Body of pancreas (tissue), 4 donors: ENCODE data around the gene CDCA8. TPM values are rescaled to one million over a fixed set of nuclear protein-coding genes. Genes with fewer than 3 reads are reported as not detected.

Experiments used
- ATAC-seq: fragments of 150-250 bp; one replicate; pipeline ENCODE4 v1.9.1; 2016
- DNase-seq, 4 donors: peaks; one replicate each; pipeline ENCODE4 v3.0.0-alpha.2; 2019
- H3K27ac ChIP-seq, 4 donors: fragments of 200-600 bp; sonication (generic); 1 replicate in 3 of 4; 2 replicates in 1 of 4; pipeline versions ENCODE4 v1.5.1 to v1.6.1; 2016 to 2019; ENCODE audit warnings: mild to moderate bottlenecking in 1 of 4, mixed read lengths in 1 of 4, moderate library complexity in 1 of 4
- H3K27me3 ChIP-seq, 2 donors: fragments of 200-600 bp; sonication (generic); one replicate each; pipeline ENCODE4 v1.6.0; 2016; ENCODE audit warnings: mild to moderate bottlenecking in 1 of 2
- H3K36me3 ChIP-seq, 2 donors: fragments of 200-600 bp; sonication (generic); replicated peaks in 1 of 2; 2 replicates each; pipeline ENCODE4 v1.5.1; 2016; ENCODE audit warnings: low read depth in 2 of 2; ENCODE audit not compliant: insufficient read depth in 1 of 2
- H3K4me1 ChIP-seq: fragments of 200-600 bp; sonication (generic); one replicate; pipeline ENCODE4 v1.6.0; 2016
- H3K4me3 ChIP-seq, 2 donors: fragments of 200-600 bp; sonication (generic); 1 replicate in 1 of 2; 2 replicates in 1 of 2; pipeline ENCODE4 v1.5.1; 2016 to 2019
- H3K9me3 ChIP-seq, 3 donors: fragments of 200-600 bp; sonication (generic); 1 replicate in 2 of 3; 2 replicates in 1 of 3; pipeline ENCODE4 v1.5.1; 2016
- CTCF ChIP-seq, 7 experiments: fragments of 450-650 bp in 4 of 7; fragments of 200-600 bp in 3 of 7; sonication (generic) in 3 of 7; IDR thresholded peaks; one replicate each; pipeline ENCODE4 v1.5.1; 2016 to 2019; ENCODE audit warnings: antibody characterized with exemption in 7 of 7
- POLR2A ChIP-seq, 3 donors: fragments of 450-650 bp; IDR thresholded peaks; one replicate each; pipeline ENCODE4 v1.6.1; 2016; ENCODE audit warnings: antibody characterized with exemption in 3 of 3, mild to moderate bottlenecking in 2 of 3
- WGBS, 2 donors: methylation state at CpG; one replicate each; pipeline ENCODE4 v1.1.5; 2017; 5-methylcytosine and 5-hydroxymethylcytosine counted together
- intact Hi-C: fragments of 100-400 bp; cut with DNase I; formaldehyde crosslinking; loops from one replicate; pipeline ENCODE4 v1.15.1; 2023
- total RNA-seq, 2 donors: library from RNA; depleted of rRNA; stranded (reverse); fragments of >200 nt; gene quantifications; one replicate each; pipeline ENCODE4 v1.1.0, GENCODE V29; 2016

CDCA8 gene
- total RNA-seq, 2 donors from 2014 or later = not detected

GRCh38 chr1:37676281-37677142, 15.8 kb upstream of the CDCA8 start:
- H3K27me3 ChIP-seq = no peaks in the 10 kb centered on the region
- 45 to 48% methylated on average over 14 of the region's 14 CpGs for WGBS, 2 donors
- no peak for TF ChIP-seq POLR2A (IDR thresholded peaks at IDR 0.05)
- TF ChIP-seq CTCF (IDR thresholded peaks at IDR 0.05) = no peak
- H3K4me1 ChIP-seq = no peaks in the 10 kb centered on the region
- ATAC-seq (no peak), DNase-seq (no peak)
- H3K4me3 ChIP-seq = no peak overlapping the region
- H3K36me3 ChIP-seq = no peaks in the 10 kb centered on the region
- H3K27ac ChIP-seq = no peak overlapping the region
- H3K9me3 ChIP-seq = no peaks in the 10 kb centered on the region
- intact Hi-C loops = no loop called here

GRCh38 chr1:37677143-37677439, 15.2 kb upstream of the CDCA8 start:
- H3K27me3 ChIP-seq = no peaks in the 10 kb centered on the region
- no peaks in the 10 kb centered on the region for H3K4me1 ChIP-seq
- H3K27ac ChIP-seq = no peak overlapping the region
- intact Hi-C loops = no loop called here
- no peak overlapping the region for H3K4me3 ChIP-seq
- H3K9me3 ChIP-seq = no peaks in the 10 kb centered on the region
- DNase-seq = no peak
- TF ChIP-seq POLR2A (IDR thresholded peaks at IDR 0.05) (no peak), CTCF (IDR thresholded peaks at IDR 0.05) (no peak)
- no peak for ATAC-seq
- no peaks in the 10 kb centered on the region for H3K36me3 ChIP-seq
- WGBS, 2 donors = 52 to 57% methylated on average over 4 of the region's 4 CpGs

- no peak for ATAC-seq
- no peaks in the 10 kb centered on the region for H3K36me3 ChIP-seq
- intact Hi-C loops = no loop called here
- TF ChIP-seq POLR2A (IDR thresholded peaks at IDR 0.05) (no peak), CTCF (IDR thresholded peaks at IDR 0.05) (no peak)
- H3K9me3 ChIP-seq = no peaks in the 10 kb centered on the region
- H3K4me3 ChIP-seq = no peak overlapping the region
- no peaks in the 10 kb centered on the region for H3K27me3 ChIP-seq
- no peak overlapping the region for H3K27ac ChIP-seq
- no peaks in the 10 kb centered on the region for H3K4me1 ChIP-seq
- 60 to 69% methylated on average over 5 of the region's 5 CpGs for WGBS, 2 donors
- no peak for DNase-seq
Measured at GRCh38 chr1:37677808-37678207, 14.5 kb upstream of the CDCA8 start.

GRCh38 chr1:37680933-37681332, 11.4 kb upstream of the CDCA8 start:
- Histone ChIP-seq H3K4me1 (no peaks in the 10 kb centered on the region), H3K9me3 (no peaks in the 10 kb centered on the region), H3K36me3 (peaks cover 0 to 2% of the 10 kb centered on the region in 2 donors), H3K4me3 (no peak overlapping the region), H3K27me3 (no peaks in the 10 kb centered on the region), H3K27ac (no peak overlapping the region)
- WGBS, 2 donors = 71 to 84% methylated on average over 3 of the region's 3 CpGs
- TF ChIP-seq POLR2A (IDR thresholded peaks at IDR 0.05) = no peak
- TF ChIP-seq CTCF (IDR thresholded peaks at IDR 0.05) = no peak
- no peak for ATAC-seq
- intact Hi-C loops = loop anchor here (5.0 kb wide), 1 partner anchor 229 kb away; no protein-coding TSS in a partner anchor
- no peak for DNase-seq
